Naive thymus-derived CD4-positive, alpha-beta T cell (primary cell): ENCODE data around the gene TRPV6. TPM values are rescaled to one million over a fixed set of nuclear protein-coding genes. Genes with fewer than 3 reads are reported as not detected.

Experiments
- ATAC-seq: fragments of 150-1000 bp; cut with Tn5 transposase; 2 replicates; pipeline ENCODE4 v1.10.0; 2021; ENCODE audit warnings: mild to moderate bottlenecking, moderate library complexity
- CTCF ChIA-PET: fragments of 350-600 bp; sonication (Branson Sonifier 250); formaldehyde crosslinking; loops from one replicate; lab custom pipeline; 2021; ENCODE audit warnings: antibody characterized with exemption; lab: Charles Lee
- POLR2A ChIA-PET: fragments of 350-600 bp; sonication (Branson Sonifier 250); formaldehyde crosslinking; loops from one replicate; lab custom pipeline; 2021; ENCODE audit warnings: antibody characterized with exemption, inconsistent platforms; lab: Charles Lee
- DNase-seq, 9 donors: peaks; one replicate each; pipeline versions ENCODE4 v3.0.0 to v3.0.0-alpha.2; 2020 to 2022; ENCODE audit warnings: mixed read lengths in 1 of 9
- H3K27ac ChIP-seq: one replicate; pipeline ENCODE4 v1.7.0; 2013; ENCODE audit warnings: mild to moderate bottlenecking, low read depth, low read length, moderate library complexity
- H3K27me3 ChIP-seq, 2 donors: one replicate each; pipeline ENCODE4 v1.7.0; 2013; ENCODE audit warnings: low read length in 2 of 2, mild to moderate bottlenecking in 2 of 2, moderate library complexity in 2 of 2; ENCODE audit not compliant: control insufficient read depth in 2 of 2, insufficient read depth in 2 of 2
- H3K36me3 ChIP-seq, 3 experiments: 1 replicate in 2 of 3; 2 replicates in 1 of 3; pipeline ENCODE4 v1.7.0; 2013; ENCODE audit warnings: low read length in 3 of 3, mild to moderate bottlenecking in 3 of 3, moderate library complexity in 1 of 3; ENCODE audit not compliant: insufficient read depth in 3 of 3, control insufficient read depth in 2 of 3
- H3K4me1 ChIP-seq, 2 donors: one replicate each; pipeline ENCODE4 v1.7.0; 2013; ENCODE audit warnings: low read length in 2 of 2, mild to moderate bottlenecking in 2 of 2, moderate library complexity in 1 of 2; ENCODE audit not compliant: control insufficient read depth in 2 of 2, insufficient read depth in 2 of 2
- H3K4me3 ChIP-seq: 2 replicates; pipeline ENCODE4 v1.7.0; 2013; ENCODE audit warnings: mild to moderate bottlenecking, low read length
- H3K9me3 ChIP-seq, 3 experiments: 1 replicate in 2 of 3; 2 replicates in 1 of 3; pipeline ENCODE4 v1.7.0; 2013; ENCODE audit warnings: low read length in 3 of 3; ENCODE audit not compliant: control insufficient read depth in 2 of 3
- H3K27ac Mint-ChIP-seq, 9 donors: one replicate each; pipeline ENCODE4 v1.8.0; 2020 to 2022; ENCODE audit warnings: mixed read lengths in 9 of 9, mild to moderate bottlenecking in 8 of 9, moderate library complexity in 5 of 9, inconsistent platforms in 2 of 9
- H3K27me3 Mint-ChIP-seq, 5 donors: one replicate each; pipeline ENCODE4 v1.8.0; 2021 to 2022; ENCODE audit warnings: mixed read lengths in 5 of 5, mild to moderate bottlenecking in 1 of 5
- H3K36me3 Mint-ChIP-seq, 5 donors: one replicate each; pipeline ENCODE4 v1.8.0; 2020 to 2022; ENCODE audit warnings: mixed read lengths in 5 of 5, mild to moderate bottlenecking in 3 of 5, inconsistent platforms in 1 of 5
- H3K4me1 Mint-ChIP-seq, 7 donors: one replicate each; pipeline ENCODE4 v1.8.0; 2020 to 2022; ENCODE audit warnings: mixed read lengths in 7 of 7, mild to moderate bottlenecking in 3 of 7, inconsistent platforms in 1 of 7
- H3K4me3 Mint-ChIP-seq, 10 donors: one replicate each; pipeline ENCODE4 v1.8.0; 2020 to 2022; ENCODE audit warnings: mild to moderate bottlenecking in 10 of 10, mixed read lengths in 10 of 10, moderate library complexity in 6 of 10, inconsistent platforms in 2 of 10
- H3K9me3 Mint-ChIP-seq, 11 donors: one replicate each; pipeline ENCODE4 v1.8.0; 2020 to 2022; ENCODE audit warnings: mixed read lengths in 11 of 11, mild to moderate bottlenecking in 4 of 11, inconsistent platforms in 1 of 11, moderate library complexity in 1 of 11
- intact Hi-C, 2 donors: fragments of 100-400 bp; cut with micrococcal nuclease; formaldehyde crosslinking; loops; one replicate each; pipeline ENCODE4 v1.15.1; 2023
- polyA plus RNA-seq, 2 donors: library from polyadenylated mRNA; unstranded; fragments of 300-500 nt; fragmentation: Illumina TruSeq; gene quantifications; one replicate each; pipeline ENCODE4 v1.2.3, GENCODE V29; 2021
- total RNA-seq, 6 experiments: library from RNA in 5 of 6; stranded (reverse) in 5 of 6; gene quantifications; 1 replicate in 5 of 6; 2 replicates in 1 of 6; pipeline ENCODE4 v1.2.3 and lab custom pipeline; 2021 to 2026

Gene TRPV6
- total and polyA plus RNA-seq, 7 experiments from 2014 or later: 0.05 TPM; not detected in 6

DNA sequence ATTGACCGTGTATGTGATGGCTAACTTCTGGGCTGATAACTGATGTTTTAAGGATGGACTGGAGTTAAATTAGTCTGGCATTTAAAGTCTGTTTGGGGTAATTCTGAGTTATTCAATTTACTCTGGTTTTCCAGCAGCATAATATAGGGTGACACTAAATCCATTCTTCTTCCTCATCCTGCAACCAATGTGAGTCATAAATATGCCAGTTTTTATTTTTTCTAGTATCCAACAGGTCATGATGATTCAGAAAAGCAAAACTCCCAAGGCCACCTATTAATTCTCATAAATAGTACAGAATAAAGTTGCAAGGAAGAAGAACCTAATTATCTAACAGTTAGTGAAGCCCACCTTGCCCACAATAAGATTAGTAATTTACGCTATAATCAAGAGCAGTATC is 38.2 kb downstream of the TRPV6 start:
- no peak overlapping the region for H3K27ac Mint-ChIP-seq
- Histone ChIP-seq H3K4me1 (no peaks in the 10 kb centered on the region), H3K27ac (no peak overlapping the region), H3K9me3 (no peaks in the 10 kb centered on the region), H3K36me3 (no peaks in the 10 kb centered on the region), H3K4me3 (no peak overlapping the region), H3K27me3 (no peaks in the 10 kb centered on the region)
- no peak overlapping the region for H3K4me3 Mint-ChIP-seq
- H3K9me3 Mint-ChIP-seq: no peaks in the 10 kb centered on the region
- ChIA-PET POLR2A (interaction anchor here (1.0 kb wide), 1 partner anchor 8 kb away, joined by 4 read pairs; no protein-coding TSS in a partner anchor), CTCF (no interaction called here)
- intact Hi-C loops: no loop called here
- no peaks in the 10 kb centered on the region for H3K36me3 Mint-ChIP-seq
- DNase-seq (no peak), ATAC-seq (no peak)
- peaks cover 0 to 23% (median 0%) of the 10 kb centered on the region in 5 donors for H3K27me3 Mint-ChIP-seq
- peaks cover 2 to 22% (median 12%) of the 10 kb centered on the region in 7 donors for H3K4me1 Mint-ChIP-seq

DNA sequence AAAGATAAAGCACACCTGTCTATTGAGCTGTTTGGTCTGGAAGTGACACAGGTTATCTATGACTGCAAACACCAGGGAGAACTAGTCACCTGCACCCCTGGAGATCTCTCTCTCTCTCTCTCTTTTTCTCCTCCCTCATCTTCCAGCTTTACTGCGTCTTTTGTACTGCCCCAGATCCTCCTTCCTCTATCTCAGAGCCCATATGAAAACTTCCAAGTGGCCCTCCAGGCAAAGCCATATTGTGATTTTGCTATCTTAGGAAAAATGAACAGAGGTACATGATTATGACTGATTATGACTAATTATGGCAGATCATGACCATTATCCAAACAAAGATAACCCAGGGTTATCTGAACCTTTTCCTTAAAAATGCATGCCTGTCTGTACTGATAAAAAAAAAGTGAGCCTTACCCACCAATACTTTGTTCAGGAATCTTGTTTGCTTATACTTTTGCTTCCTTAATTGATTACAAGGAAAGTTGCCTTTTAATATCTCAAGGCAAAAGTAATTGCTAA is 43.2 kb downstream of the TRPV6 start:
- no peaks in the 10 kb centered on the region for H3K9me3 Mint-ChIP-seq
- no peak overlapping the region for H3K27ac ChIP-seq
- no peak overlapping the region for H3K27ac Mint-ChIP-seq
- H3K4me1 ChIP-seq: no peaks in the 10 kb centered on the region
- peaks cover 0 to 3% (median 0%) of the 10 kb centered on the region in 5 donors for H3K36me3 Mint-ChIP-seq
- ATAC-seq (no peak), DNase-seq (no peak)
- POLR2A ChIA-PET: interaction anchor here (0.8 to 1.5 kb wide), 3 partner anchors 8 to 22 kb away, joined by 3 to 4 read pairs (median 4); no protein-coding TSS in a partner anchor
- peaks cover 0 to 13% (median 0%) of the 10 kb centered on the region in 5 donors for H3K27me3 Mint-ChIP-seq
- no peaks in the 10 kb centered on the region for H3K9me3 ChIP-seq
- H3K4me1 Mint-ChIP-seq: no peaks in the 10 kb centered on the region
- H3K27me3 ChIP-seq: no peaks in the 10 kb centered on the region
- H3K4me3 Mint-ChIP-seq: no peak overlapping the region
- intact Hi-C loops: no loop called here
- H3K4me3 ChIP-seq: no peak overlapping the region
- no peaks in the 10 kb centered on the region for H3K36me3 ChIP-seq
- CTCF ChIA-PET: interaction anchor here (0.8 to 1.5 kb wide), 2 partner anchors 17 to 211 kb away, joined by 3 to 4 read pairs; no protein-coding TSS in a partner anchor

DNA sequence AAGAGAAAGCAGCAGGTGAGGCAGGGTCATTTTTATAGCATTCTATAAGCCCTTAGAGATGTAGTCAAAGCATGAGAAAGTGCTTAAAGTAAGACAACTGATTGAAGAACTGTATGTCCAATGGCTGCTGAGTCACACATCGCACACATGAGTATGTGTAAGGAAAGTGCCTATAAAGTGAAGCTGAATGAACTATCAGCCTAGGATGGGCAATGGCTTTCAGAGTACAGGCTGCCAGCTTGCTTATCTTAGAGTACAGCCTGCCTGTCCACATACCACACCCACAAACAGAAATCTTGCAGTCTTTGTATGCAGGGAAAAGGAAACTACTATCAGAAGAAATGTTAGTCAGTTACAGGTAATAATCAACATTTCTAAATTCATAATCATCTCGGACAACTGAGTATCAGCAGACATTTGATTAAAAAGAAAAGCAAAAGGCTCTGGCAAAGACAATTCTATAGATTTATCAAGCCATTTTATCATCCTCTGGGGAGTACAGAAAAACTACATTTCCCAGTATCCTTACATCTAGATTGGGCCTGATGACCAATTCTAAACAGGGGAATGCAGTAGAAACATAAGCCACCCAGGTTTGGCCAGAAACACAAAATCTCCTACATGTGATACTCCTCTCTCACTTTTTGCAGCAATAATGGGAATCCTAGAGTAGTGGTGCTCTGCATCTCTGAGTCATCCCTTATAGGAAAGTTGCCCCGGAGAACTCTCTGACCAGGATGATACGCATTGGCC is 46.9 kb downstream of the TRPV6 start:
- H3K4me3 ChIP-seq: no peak overlapping the region
- peaks cover 0 to 3% (median 0%) of the 10 kb centered on the region in 5 donors for H3K36me3 Mint-ChIP-seq
- peaks cover 0 to 25% (median 16%) of the 10 kb centered on the region in 7 donors for H3K4me1 Mint-ChIP-seq
- no peaks in the 10 kb centered on the region for H3K36me3 ChIP-seq
- no peaks in the 10 kb centered on the region for H3K27me3 ChIP-seq
- H3K9me3 ChIP-seq: no peaks in the 10 kb centered on the region
- H3K4me1 ChIP-seq: no peaks in the 10 kb centered on the region
- H3K4me3 Mint-ChIP-seq: no peak overlapping the region
- intact Hi-C loops: no loop called here
- H3K27ac ChIP-seq: no peak overlapping the region
- ATAC-seq (no peak), DNase-seq (no peak)
- CTCF ChIA-PET: no interaction called here
- no peak overlapping the region for H3K27ac Mint-ChIP-seq
- POLR2A ChIA-PET: no interaction called here
- peaks cover 0 to 12% (median 0%) of the 10 kb centered on the region in 5 donors for H3K27me3 Mint-ChIP-seq
- H3K9me3 Mint-ChIP-seq: no peaks in the 10 kb centered on the region

- Mint-ChIP-seq H3K4me1 (peaks cover 2 to 34% (median 16%) of the 10 kb centered on the region in 7 donors), H3K27me3 (peaks cover 0 to 8% (median 0%) of the 10 kb centered on the region in 5 donors), H3K36me3 (peaks cover 0 to 2% (median 0%) of the 10 kb centered on the region in 5 donors), H3K9me3 (no peaks in the 10 kb centered on the region), H3K4me3 (peak overlapping the region in 1 of 10 donors; percentile 54), H3K27ac (peak overlapping the region in 6 of 9 donors; percentile 57 to 88 (median 68))
- H3K9me3 ChIP-seq: no peaks in the 10 kb centered on the region
- no peaks in the 10 kb centered on the region for H3K27me3 ChIP-seq
- CTCF ChIA-PET: interaction anchor here (0.9 to 2.1 kb wide), 10 partner anchors 19 to 533 kb away, joined by 3 to 45 read pairs (median 4); partner anchors contain the start of gene EPHB6
- no peak overlapping the region for H3K4me3 ChIP-seq
- H3K27ac ChIP-seq: no peak overlapping the region
- intact Hi-C loops: no loop called here
- no peaks in the 10 kb centered on the region for H3K4me1 ChIP-seq
- POLR2A ChIA-PET: interaction anchor here (0.5 to 2.4 kb wide), 7 partner anchors 27 to 340 kb away, joined by 3 to 87 read pairs (median 8); no protein-coding TSS in a partner anchor
- no peaks in the 10 kb centered on the region for H3K36me3 ChIP-seq
- DNase-seq: no peak
- no peak for ATAC-seq
Observed at GRCh38 chr7:142836426-142836825, 49.1 kb downstream of the TRPV6 start.

- Mint-ChIP-seq H3K27ac (peak overlapping the region in 8 of 9 donors; percentile 15 to 88 (median 70)), H3K4me1 (peaks cover 2 to 34% (median 16%) of the 10 kb centered on the region in 7 donors), H3K4me3 (peak overlapping the region in 5 of 10 donors; percentile 18 to 61 (median 45)), H3K9me3 (no peaks in the 10 kb centered on the region), H3K36me3 (no peaks in the 10 kb centered on the region), H3K27me3 (peaks cover 0 to 4% (median 0%) of the 10 kb centered on the region in 5 donors)
- intact Hi-C loops: loop anchor here in 1 of 2 donors (1.0 kb wide), 6 partner anchors 24 to 300 kb away; no protein-coding TSS in a partner anchor
- DNase-seq (peak in 5 of 9 donors; percentile 29 to 57 (median 42)), ATAC-seq (no peak)
- CTCF ChIA-PET: interaction anchor here (0.8 to 2.1 kb wide), 19 partner anchors 9 to 532 kb away, joined by 3 to 45 read pairs (median 3); partner anchors contain the start of gene EPHB6
- Histone ChIP-seq H3K4me1 (no peaks in the 10 kb centered on the region), H3K9me3 (no peaks in the 10 kb centered on the region), H3K4me3 (no peak overlapping the region), H3K27me3 (no peaks in the 10 kb centered on the region), H3K27ac (no peak overlapping the region), H3K36me3 (no peaks in the 10 kb centered on the region)
- POLR2A ChIA-PET: interaction anchor here (0.6 to 2.4 kb wide), 12 partner anchors 16 to 588 kb away, joined by 3 to 87 read pairs (median 4); no protein-coding TSS in a partner anchor
Observed at GRCh38 chr7:142835487-142835886, 50.1 kb downstream of the TRPV6 start.

DNA sequence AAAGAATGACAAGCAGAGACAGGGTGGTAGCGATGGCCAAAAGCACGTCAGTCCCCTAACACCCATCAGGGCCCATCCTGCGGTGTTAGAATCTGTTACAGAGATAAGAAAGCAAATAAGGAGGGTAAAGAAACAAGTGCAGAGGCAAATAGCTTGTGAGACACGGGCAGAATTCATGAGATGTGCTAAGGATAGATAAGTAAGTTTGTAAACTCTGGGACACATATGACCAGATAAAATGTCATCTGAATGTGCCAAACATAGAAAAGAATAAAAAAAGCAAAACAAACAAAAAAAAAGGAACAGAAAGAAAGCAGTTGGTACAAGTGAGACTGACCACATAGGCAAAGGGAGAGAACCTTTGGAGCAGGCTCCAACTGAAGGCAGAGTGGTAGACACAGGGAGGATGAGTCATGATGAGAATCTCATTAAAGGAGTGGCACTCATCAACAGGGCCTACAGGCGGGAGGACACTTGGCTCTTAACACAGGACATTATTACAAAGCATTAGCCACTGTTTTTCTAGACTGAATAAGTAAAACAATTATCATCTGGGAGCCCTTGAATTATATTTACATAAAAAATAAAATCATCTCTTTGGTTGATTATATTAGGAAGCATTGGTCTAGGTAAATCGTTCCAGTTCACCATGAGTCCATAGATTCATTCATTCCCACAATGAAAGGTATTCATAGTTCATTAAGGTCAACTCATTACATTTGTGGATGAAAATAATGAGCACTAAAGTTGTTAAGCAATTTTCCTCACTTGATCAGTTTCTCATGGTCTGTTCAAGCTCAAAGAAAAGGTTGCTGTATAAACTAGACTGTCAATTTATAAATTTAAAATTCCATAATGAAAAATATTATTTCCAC is 52.1 kb downstream of the TRPV6 start:
- H3K27me3 ChIP-seq: no peaks in the 10 kb centered on the region
- H3K9me3 ChIP-seq: no peaks in the 10 kb centered on the region
- ChIA-PET CTCF (interaction anchor here (0.8 to 1.1 kb wide), 4 partner anchors 12 to 197 kb away, joined by 3 to 4 read pairs (median 3); no protein-coding TSS in a partner anchor), POLR2A (interaction anchor here (0.6 to 1.8 kb wide), 9 partner anchors 14 to 532 kb away, joined by 3 to 8 read pairs (median 4); no protein-coding TSS in a partner anchor)
- H3K27ac ChIP-seq: no peak overlapping the region
- peak; percentile 31 for ATAC-seq
- H3K36me3 Mint-ChIP-seq: no peaks in the 10 kb centered on the region
- H3K27me3 Mint-ChIP-seq: peaks cover 0 to 6% (median 0%) of the 10 kb centered on the region in 5 donors
- H3K27ac Mint-ChIP-seq: peak overlapping the region in 5 of 9 donors; percentile 8 to 57 (median 32)
- no peaks in the 10 kb centered on the region for H3K4me1 ChIP-seq
- H3K4me3 Mint-ChIP-seq: no peak overlapping the region
- intact Hi-C loops: no loop called here
- peaks cover 2 to 34% (median 16%) of the 10 kb centered on the region in 7 donors for H3K4me1 Mint-ChIP-seq
- no peaks in the 10 kb centered on the region for H3K36me3 ChIP-seq
- no peak for DNase-seq
- no peaks in the 10 kb centered on the region for H3K9me3 Mint-ChIP-seq
- H3K4me3 ChIP-seq: no peak overlapping the region
